CD14-positive monocyte (primary cell): Measurements from ENCODE around the gene SNX8. TPM values are rescaled to one million over a fixed set of nuclear protein-coding genes. Genes with fewer than 3 reads are reported as not detected.
A peak's percentile ranks its signal among the peaks of the same experiment; 100 is the strongest.

ENCODE experiments used
- DNase-seq, 3 donors: peaks; one replicate each; pipeline ENCODE4 v3.0.0-alpha.2; 2011 to 2022
- H2AFZ ChIP-seq: 2 replicates; pipeline ENCODE4 v1.6.0; 2012; ENCODE audit warnings: mild to moderate bottlenecking, low read depth, low read length, inconsistent platforms; ENCODE audit not compliant: insufficient read depth, poor library complexity, severe bottlenecking
- H3K27ac ChIP-seq, 2 donors: 1 replicate in 1 of 2; 2 replicates in 1 of 2; pipeline ENCODE4 v1.5.1; 2012 to 2013; ENCODE audit warnings: low read length in 2 of 2, control low read depth in 1 of 2, inconsistent platforms in 1 of 2, low read depth in 1 of 2, mild to moderate bottlenecking in 1 of 2
- H3K27me3 ChIP-seq, 2 donors: one replicate each; pipeline versions ENCODE4 v1.6.0 to v1.6.1; 2011 to 2013; ENCODE audit warnings: low read length in 2 of 2; ENCODE audit not compliant: control insufficient read depth in 2 of 2, insufficient read depth in 2 of 2
- H3K36me3 ChIP-seq, 2 donors: replicated peaks in 1 of 2; 1 replicate in 1 of 2; 2 replicates in 1 of 2; pipeline versions ENCODE4 v1.5.1 to v1.6.1; 2012 to 2013; ENCODE audit warnings: low read length in 2 of 2, control low read depth in 1 of 2, inconsistent platforms in 1 of 2, mild to moderate bottlenecking in 1 of 2; ENCODE audit not compliant: insufficient read depth in 2 of 2, control insufficient read depth in 1 of 2
- H3K4me1 ChIP-seq, 2 donors: 1 replicate in 1 of 2; 2 replicates in 1 of 2; pipeline versions ENCODE4 v1.5.1 to v1.6.1; 2012 to 2013; ENCODE audit warnings: low read length in 2 of 2, control low read depth in 1 of 2, inconsistent platforms in 1 of 2, mild to moderate bottlenecking in 1 of 2, moderate library complexity in 1 of 2; ENCODE audit not compliant: insufficient read depth in 2 of 2, control insufficient read depth in 1 of 2
- H3K4me2 ChIP-seq: replicated peaks from 2 replicates; pipeline ENCODE3; 2012; ENCODE audit warnings: low read length, moderate library complexity, mild to moderate bottlenecking; ENCODE audit not compliant: poor library complexity, severe bottlenecking; ENCODE audit errors: extremely low read depth
- H3K4me3 ChIP-seq, 3 experiments: fragments of 200-600 bp in 1 of 3; sonication (generic) in 1 of 3; replicated peaks in 1 of 3; 1 replicate in 2 of 3; 2 replicates in 1 of 3; pipeline ENCODE4 v1.5.1; 2011 to 2013; ENCODE audit warnings: low read length in 3 of 3, mild to moderate bottlenecking in 3 of 3, control low read depth in 2 of 3, low read depth in 2 of 3, inconsistent platforms in 1 of 3, moderate library complexity in 1 of 3
- H3K79me2 ChIP-seq: 2 replicates; pipeline ENCODE4 v1.6.0; 2012; ENCODE audit warnings: mild to moderate bottlenecking, control low read depth, inconsistent platforms, low read length, moderate library complexity; ENCODE audit not compliant: insufficient read depth
- H3K9ac ChIP-seq: 2 replicates; pipeline ENCODE4 v1.6.0; 2017; ENCODE audit warnings: low read length, mild to moderate bottlenecking; ENCODE audit not compliant: insufficient read depth, poor library complexity, severe bottlenecking
- H3K9me3 ChIP-seq, 2 donors: replicated peaks in 1 of 2; 1 replicate in 1 of 2; 2 replicates in 1 of 2; pipeline versions ENCODE4 v1.5.1 to v1.6.1; 2012 to 2013; ENCODE audit warnings: low read length in 2 of 2, control low read depth in 1 of 2; ENCODE audit not compliant: control insufficient read depth in 1 of 2, insufficient read depth in 1 of 2
- H4K20me1 ChIP-seq: 2 replicates; pipeline ENCODE4 v1.6.0; 2012; ENCODE audit warnings: mild to moderate bottlenecking, low read length, control low read depth, moderate library complexity; ENCODE audit not compliant: insufficient read depth
- H3K27ac Mint-ChIP-seq, 7 donors: one replicate each; pipeline ENCODE4 v1.8.0; 2020; ENCODE audit warnings: mild to moderate bottlenecking in 7 of 7, mixed read lengths in 7 of 7, moderate library complexity in 6 of 7, inconsistent platforms in 2 of 7
- H3K27me3 Mint-ChIP-seq, 3 donors: one replicate each; pipeline ENCODE4 v1.8.0; 2021 to 2022; ENCODE audit warnings: low read depth in 3 of 3, mild to moderate bottlenecking in 3 of 3, mixed read lengths in 3 of 3, moderate library complexity in 3 of 3, inconsistent platforms in 1 of 3
- H3K36me3 Mint-ChIP-seq, 2 donors: one replicate each; pipeline ENCODE4 v1.8.0; 2020; ENCODE audit warnings: mixed read lengths in 2 of 2, inconsistent platforms in 1 of 2, mild to moderate bottlenecking in 1 of 2
- H3K4me1 Mint-ChIP-seq: one replicate; pipeline ENCODE4 v1.8.0; 2020; ENCODE audit warnings: mild to moderate bottlenecking, mixed read lengths
- H3K4me3 Mint-ChIP-seq, 2 donors: one replicate each; pipeline ENCODE4 v1.8.0; 2020; ENCODE audit warnings: mild to moderate bottlenecking in 2 of 2, mixed read lengths in 2 of 2, moderate library complexity in 1 of 2
- H3K9me3 Mint-ChIP-seq, 7 donors: one replicate each; pipeline ENCODE4 v1.8.0; 2020 to 2022; ENCODE audit warnings: mixed read lengths in 7 of 7, mild to moderate bottlenecking in 6 of 7, moderate library complexity in 6 of 7, inconsistent platforms in 2 of 7
- CTCF ChIP-seq: fragments of 200-600 bp; IDR thresholded peaks from one replicate; pipeline ENCODE4 v1.8.0; 2022; ENCODE audit warnings: antibody characterized with exemption, mild to moderate bottlenecking
- WGBS: methylation state at CpG from one replicate; pipeline ENCODE4 v1.1.5; 2013; ENCODE audit warnings: missing lambda C conversion rate; ENCODE audit not compliant: insufficient coverage; 5-methylcytosine and 5-hydroxymethylcytosine counted together
- intact Hi-C, 2 donors: fragments of 100-400 bp; cut with micrococcal nuclease; formaldehyde crosslinking; loops; one replicate each; pipeline versions ENCODE4 v1.15.0 to v1.15.1; 2023
- polyA plus RNA-seq, 3 donors: library from polyadenylated mRNA; depleted of rRNA in 1 of 3; unstranded in 2 of 3; stranded (reverse) in 1 of 3; fragments of 300-500 nt in 2 of 3; fragments of >200 nt in 1 of 3; fragmentation: Illumina TruSeq in 2 of 3; gene quantifications; 1 replicate in 2 of 3; 2 replicates in 1 of 3; pipeline ENCODE4 v1.2.3, GENCODE V29; 2012 to 2021

SNX8 gene
- polyA plus RNA-seq, 3 donors = 15.4 to 43.7 (median 41.9) TPM

GRCh38 chr7:2321020-2321419 lies 6.8 kb upstream of the SNX8 start:
- Histone ChIP-seq H3K79me2 (no peaks in the 10 kb centered on the region), H3K9me3 (no peaks in the 10 kb centered on the region), H3K9ac (no peak overlapping the region), H3K36me3 (no peaks in the 10 kb centered on the region), H3K27me3 (no peaks in the 10 kb centered on the region), H2AFZ (no peak overlapping the region), H3K4me3 (no peak overlapping the region), H3K4me1 (peaks cover 12% of the 10 kb centered on the region in 2 donors), H3K27ac (no peak overlapping the region), H3K4me2 (no peak overlapping the region), H4K20me1 (no peaks in the 10 kb centered on the region)
- peaks cover 0 to 2% (median 0%) of the 10 kb centered on the region in 7 donors for H3K9me3 Mint-ChIP-seq
- TF ChIP-seq CTCF = no peak
- no peak overlapping the region for H3K27ac Mint-ChIP-seq
- H3K27me3 Mint-ChIP-seq = peaks cover 1 to 2% (median 2%) of the 10 kb centered on the region in 3 donors
- peaks cover 18% of the 10 kb centered on the region for H3K4me1 Mint-ChIP-seq
- H3K36me3 Mint-ChIP-seq = no peaks in the 10 kb centered on the region
- 89% methylated on average over 5 of the region's 11 CpGs for WGBS
- DNase-seq = no peak
- intact Hi-C loops = no loop called here
- no peak overlapping the region for H3K4me3 Mint-ChIP-seq

- no peak overlapping the region for H3K4me3 ChIP-seq
- DNase-seq = no peak
- H3K4me2 ChIP-seq = no peak overlapping the region
- no peaks in the 10 kb centered on the region for H3K9me3 ChIP-seq
- peaks cover 10 to 11% of the 10 kb centered on the region in 2 donors for H3K4me1 ChIP-seq
- H3K36me3 Mint-ChIP-seq = no peaks in the 10 kb centered on the region
- H3K9ac ChIP-seq = no peak overlapping the region
- no peaks in the 10 kb centered on the region for H3K27me3 ChIP-seq
- no peak overlapping the region for H3K27ac ChIP-seq
- H3K27ac Mint-ChIP-seq = peak overlapping the region in 1 of 7 donors; percentile 23
- TF ChIP-seq CTCF = no peak
- 95% methylated on average over 10 of the region's 12 CpGs for WGBS
- peaks cover 12% of the 10 kb centered on the region for H3K4me1 Mint-ChIP-seq
- no peaks in the 10 kb centered on the region for H3K36me3 ChIP-seq
- intact Hi-C loops = no loop called here
- no peaks in the 10 kb centered on the region for H3K9me3 Mint-ChIP-seq
- H2AFZ ChIP-seq = no peak overlapping the region
- H3K27me3 Mint-ChIP-seq = peaks cover 1 to 3% (median 2%) of the 10 kb centered on the region in 3 donors
- H4K20me1 ChIP-seq = no peaks in the 10 kb centered on the region
- peaks cover 11% of the 10 kb centered on the region for H3K79me2 ChIP-seq
- H3K4me3 Mint-ChIP-seq = no peak overlapping the region
Measured at GRCh38 chr7:2317556-2318293, 3.5 kb upstream of the SNX8 start.
